ENCODE measurements around the gene CCDC185. TPM values are rescaled to one million over a fixed set of nuclear protein-coding genes. Genes with fewer than 3 reads are reported as not detected.

CCDC185 gene
- total and polyA plus RNA-seq, 2 of the 13 experiments (the other 11 are each of a cell fraction or from before 2014, with no cell fraction given), result not detected

GRCh38 chr1:223411309-223411708 is 18.1 kb downstream of the CCDC185 start (continued):
- TF ChIP-seq FOXP4 (CRISPR knock-in tag; IDR thresholded peaks at IDR 0.05) (no peak), ZNF709 (CRISPR knock-in tag; IDR thresholded peaks at IDR 0.05) (no peak), ZBTB14 (CRISPR knock-in tag; IDR thresholded peaks at IDR 0.05) (no peak), ZNF883 (CRISPR knock-in tag; IDR thresholded peaks at IDR 0.05; ENCODE audit: not compliant biosample characterization) (no peak), ZNF577 (CRISPR knock-in tag; IDR thresholded peaks at IDR 0.05; ENCODE audit: borderline replicate concordance, low read depth) (no peak), ZBTB26 (CRISPR knock-in tag; IDR thresholded peaks at IDR 0.05; ENCODE audit: borderline replicate concordance) (no peak)

- Histone ChIP-seq H3K4me1 (ENCODE audit: insufficient read depth, low read length) (no peaks in the 10 kb centered on the region), H3K4me3 (replicated peaks in 1 of 3; ENCODE audit: insufficient read depth in 1 of 3, low read depth in 2 of 3, low read length in 3 of 3) (no peak overlapping the region), H3K27me3 (ENCODE audit: control insufficient read depth in 1 of 2, insufficient read depth in 2 of 2, low read length in 2 of 2) (no peaks in the 10 kb centered on the region), H3K36me3 (replicated peaks in 1 of 2; ENCODE audit: control insufficient read depth in 1 of 2, insufficient read depth in 2 of 2, low read length in 2 of 2) (no peaks in the 10 kb centered on the region), H3K4me2 (ENCODE audit: low read depth, low read length) (no peak overlapping the region), H2AFZ (ENCODE audit: low read length) (no peak overlapping the region), H3K9me3 (ENCODE audit: low read length) (no peaks in the 10 kb centered on the region), H3K9ac (ENCODE audit: insufficient read depth, low read depth, low read length) (no peak overlapping the region), H3K27ac (ENCODE audit: extremely low read length, insufficient read depth, low read length) (no peak overlapping the region), H4K20me1 (ENCODE audit: insufficient read depth, low read length) (no peaks in the 10 kb centered on the region), H3K79me2 (ENCODE audit: insufficient read depth, low read length) (no peaks in the 10 kb centered on the region)
- intact Hi-C loops (cut with micrococcal nuclease; ENCODE audit: unreplicated experiment), result no loop called here
- ATAC-seq (no peak), DNase-seq (ENCODE audit: low spot score) (no peak), FAIRE-seq (no peak)
- no TSS peak for BruUV-seq (replicated peaks)
- CTCF ChIA-PET (ENCODE audit: low intra/inter-chr PET ratio, low total read pairs), result no interaction called here
- in situ Hi-C loops (cut with HindIII; ENCODE audit: extremely low pct_ligation_motif_present, low pct_unique_long_range_greater_than_20kb), result no loop called here
- POLR2A ChIA-PET, result no interaction called here
- no peak for TF ChIP-seq ATF7 (IDR thresholded peaks at IDR 0.05)
- TF ChIP-seq ATF7 (CRISPR knock-in tag; IDR thresholded peaks at IDR 0.05), result no peak
- no peak for TF ChIP-seq BRF2 (CRISPR knock-in tag; IDR thresholded peaks at IDR 0.05)
- TF ChIP-seq THAP11 (CRISPR knock-in tag; IDR thresholded peaks at IDR 0.05), result no peak
- TF ChIP-seq ZEB1 (IDR thresholded peaks at IDR 0.05; ENCODE audit: insufficient replicate concordance, low read depth), result no peak
- TF ChIP-seq SNAPC4 (CRISPR knock-in tag; IDR thresholded peaks at IDR 0.05), result no peak
- no peak for TF ChIP-seq ZNF383 (CRISPR knock-in tag; IDR thresholded peaks at IDR 0.05; ENCODE audit: borderline replicate concordance)
Measured at GRCh38 chr1:223411710-223412109, 18.5 kb downstream of the CCDC185 start.

Data from HepG2 (cell line).